ENCODE data around the gene RASGEF1C.

The RASGEF1C gene

GRCh38 chr5:180155365-180155926 is 53.6 kb downstream of the RASGEF1C start:
- ChIA-PET CTCF (no interaction called here), POLR2A (no interaction called here)
- H3K36me3 ChIP-seq (ENCODE audit: control insufficient read depth in 2 of 2, insufficient read depth in 1 of 2, low read length in 2 of 2) = no peaks in the 10 kb centered on the region
- TF ChIP-seq ZNF530 (tag by site-specific recombination; IDR thresholded peaks at IDR 0.05; ENCODE audit: low read depth) (no peak), ZNF132 (tag by site-specific recombination; IDR thresholded peaks at IDR 0.05; ENCODE audit: borderline replicate concordance) (no peak), ZNF2 (tag by site-specific recombination; IDR thresholded peaks at IDR 0.05) (no peak)
- no peaks in the 10 kb centered on the region for H3K4me1 ChIP-seq (ENCODE audit: control insufficient read depth, insufficient read depth, low read length)
- no peaks in the 10 kb centered on the region for H3K9me3 ChIP-seq (ENCODE audit: control insufficient read depth, insufficient read depth, low read depth, low read length)
- no peak overlapping the region for H3K27ac ChIP-seq (ENCODE audit: extremely low read depth, low read depth, low read length)
- H3K4me3 ChIP-seq (ENCODE audit: low read depth, low read length) = no peak overlapping the region

DNA sequence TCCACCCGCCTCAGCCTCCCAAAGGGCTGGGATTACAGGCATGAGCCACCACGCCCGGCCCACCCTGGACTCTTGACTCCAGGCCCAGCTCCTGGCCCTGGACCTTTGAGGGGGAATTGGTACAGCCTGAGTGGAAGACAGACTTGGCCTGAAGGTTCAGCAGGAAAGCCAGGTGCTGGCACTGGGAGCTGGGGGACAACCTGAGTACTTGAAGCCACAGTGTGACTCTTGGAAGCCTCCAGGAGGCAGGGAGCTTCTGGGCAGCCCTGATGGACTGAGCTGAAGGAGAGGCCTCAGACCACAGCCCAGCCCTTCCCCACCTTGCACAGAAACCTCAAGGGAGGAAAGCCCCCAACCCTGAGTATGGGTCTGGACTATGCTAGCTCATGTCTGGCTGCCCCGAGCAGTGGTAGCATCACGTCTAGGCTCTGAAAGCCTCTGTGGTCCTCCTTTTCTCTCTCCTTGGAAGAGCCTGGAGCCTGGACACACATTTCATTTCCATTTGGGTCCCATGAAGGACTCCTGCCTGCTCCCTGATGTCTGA is 54.1 kb downstream of the RASGEF1C start:
- Histone ChIP-seq H3K36me3 (ENCODE audit: control insufficient read depth in 2 of 2, insufficient read depth in 1 of 2, low read length in 2 of 2) (no peaks in the 10 kb centered on the region), H3K27ac (ENCODE audit: extremely low read depth, low read depth, low read length) (no peak overlapping the region), H3K9me3 (ENCODE audit: control insufficient read depth, insufficient read depth, low read depth, low read length) (no peaks in the 10 kb centered on the region), H3K4me3 (ENCODE audit: low read depth, low read length) (no peak overlapping the region), H3K4me1 (ENCODE audit: control insufficient read depth, insufficient read depth, low read length) (no peaks in the 10 kb centered on the region)
- ChIA-PET POLR2A (no interaction called here), CTCF (interaction anchor here (1.2 kb wide), 1 partner anchor 174 kb away, joined by 4 read pairs; no protein-coding TSS in a partner anchor)
- no peak for TF ChIP-seq ZBTB11 (tag by site-specific recombination; conservative IDR thresholded peaks at IDR 0.05; ENCODE audit: low read depth)
- no peak for TF ChIP-seq MZF1 (tag by site-specific recombination; IDR thresholded peaks at IDR 0.05; ENCODE audit: borderline replicate concordance)
- no peak for TF ChIP-seq ZNF146 (tag by site-specific recombination; IDR thresholded peaks at IDR 0.05)
- no peak for TF ChIP-seq ZNF624 (tag by site-specific recombination; IDR thresholded peaks at IDR 0.05)
- TF ChIP-seq ZNF585B (tag by site-specific recombination; IDR thresholded peaks at IDR 0.05) = no peak
- no peak for TF ChIP-seq ZSCAN4 (tag by site-specific recombination; IDR thresholded peaks at IDR 0.05)
- no peak for TF ChIP-seq ZNF292 (tag by site-specific recombination; IDR thresholded peaks at IDR 0.05; ENCODE audit: borderline replicate concordance, low read depth)

- TF ChIP-seq ZNF148 (tag by site-specific recombination; IDR thresholded peaks at IDR 0.05; ENCODE audit: borderline replicate concordance) = no peak
- TF ChIP-seq, protein P1, sequence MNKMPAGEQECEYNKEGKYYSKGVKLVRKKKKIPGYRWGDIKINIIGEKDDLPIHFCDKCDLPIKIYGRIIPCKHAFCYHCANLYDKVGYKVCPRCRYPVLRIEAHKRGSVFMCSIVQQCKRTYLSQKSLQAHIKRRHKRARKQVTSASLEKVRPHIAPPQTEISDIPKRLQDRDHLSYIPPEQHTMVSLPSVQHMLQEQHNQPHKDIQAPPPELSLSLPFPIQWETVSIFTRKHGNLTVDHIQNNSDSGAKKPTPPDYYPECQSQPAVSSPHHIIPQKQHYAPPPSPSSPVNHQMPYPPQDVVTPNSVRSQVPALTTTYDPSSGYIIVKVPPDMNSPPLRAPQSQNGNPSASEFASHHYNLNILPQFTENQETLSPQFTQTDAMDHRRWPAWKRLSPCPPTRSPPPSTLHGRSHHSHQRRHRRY (tag by site-specific recombination; IDR thresholded peaks at IDR 0.05) = no peak
- no peak for TF ChIP-seq ZNF48 (tag by site-specific recombination; IDR thresholded peaks at IDR 0.05)
- no peak for TF ChIP-seq MEIS1 (CRISPR knock-in tag; IDR thresholded peaks at IDR 0.05; ENCODE audit: borderline replicate concordance)
- TF ChIP-seq ZNF777 (tag by site-specific recombination; IDR thresholded peaks at IDR 0.05; ENCODE audit: borderline replicate concordance) = no peak
- TF ChIP-seq GFI1B (tag by site-specific recombination; IDR thresholded peaks at IDR 0.05) = no peak
- TF ChIP-seq HOXA7 (CRISPR knock-in tag; IDR thresholded peaks at IDR 0.05; ENCODE audit: borderline replicate concordance) = no peak
- no peak for TF ChIP-seq ZNF37A (tag by site-specific recombination; IDR thresholded peaks at IDR 0.05)
- Histone ChIP-seq H3K4me1 (ENCODE audit: control insufficient read depth, insufficient read depth, low read length) (no peaks in the 10 kb centered on the region), H3K36me3 (ENCODE audit: control insufficient read depth in 2 of 2, insufficient read depth in 1 of 2, low read length in 2 of 2) (no peaks in the 10 kb centered on the region), H3K9me3 (ENCODE audit: control insufficient read depth, insufficient read depth, low read depth, low read length) (no peaks in the 10 kb centered on the region), H3K27ac (ENCODE audit: extremely low read depth, low read depth, low read length) (no peak overlapping the region), H3K4me3 (ENCODE audit: low read depth, low read length) (no peak overlapping the region)
- CTCF ChIA-PET = interaction anchor here (1.2 kb wide), 1 partner anchor 175 kb away, joined by 4 read pairs; no protein-coding TSS in a partner anchor
- POLR2A ChIA-PET = no interaction called here
Measured at GRCh38 chr5:180153991-180154390, 55.0 kb downstream of the RASGEF1C start.
